SK-N-SH (cell line): Measurements from ENCODE around the gene ZFP64.

Experiments
- GATA2 ChIP-seq: sonication (generic); formaldehyde crosslinking; IDR thresholded peaks from 2 replicates; pipeline ENCODE4 v1.5.0; 2020; ENCODE audit warnings: mild to moderate bottlenecking, missing genetic modification reagents
- TAF1 ChIP-seq: IDR thresholded peaks from 2 replicates; pipeline ENCODE4 v1.6.1; 2012; ENCODE audit warnings: low read depth, mild to moderate bottlenecking, low read length, moderate library complexity, borderline replicate concordance
- YY1 ChIP-seq: IDR thresholded peaks from 2 replicates; pipeline ENCODE4 v1.4.0; 2012; ENCODE audit warnings: low read depth, mild to moderate bottlenecking
- TF ChIP-seq, protein P1 (sequence below): fragments of 200-600 bp; sonication (generic); IDR thresholded peaks from 2 replicates; pipeline ENCODE4 v1.6.1; 2017; ENCODE audit warnings: antibody characterized with exemption, mild to moderate bottlenecking, moderate library complexity

- TF ChIP-seq GATA2 (CRISPR knock-in tag), result no peak
- TF ChIP-seq, protein P1, sequence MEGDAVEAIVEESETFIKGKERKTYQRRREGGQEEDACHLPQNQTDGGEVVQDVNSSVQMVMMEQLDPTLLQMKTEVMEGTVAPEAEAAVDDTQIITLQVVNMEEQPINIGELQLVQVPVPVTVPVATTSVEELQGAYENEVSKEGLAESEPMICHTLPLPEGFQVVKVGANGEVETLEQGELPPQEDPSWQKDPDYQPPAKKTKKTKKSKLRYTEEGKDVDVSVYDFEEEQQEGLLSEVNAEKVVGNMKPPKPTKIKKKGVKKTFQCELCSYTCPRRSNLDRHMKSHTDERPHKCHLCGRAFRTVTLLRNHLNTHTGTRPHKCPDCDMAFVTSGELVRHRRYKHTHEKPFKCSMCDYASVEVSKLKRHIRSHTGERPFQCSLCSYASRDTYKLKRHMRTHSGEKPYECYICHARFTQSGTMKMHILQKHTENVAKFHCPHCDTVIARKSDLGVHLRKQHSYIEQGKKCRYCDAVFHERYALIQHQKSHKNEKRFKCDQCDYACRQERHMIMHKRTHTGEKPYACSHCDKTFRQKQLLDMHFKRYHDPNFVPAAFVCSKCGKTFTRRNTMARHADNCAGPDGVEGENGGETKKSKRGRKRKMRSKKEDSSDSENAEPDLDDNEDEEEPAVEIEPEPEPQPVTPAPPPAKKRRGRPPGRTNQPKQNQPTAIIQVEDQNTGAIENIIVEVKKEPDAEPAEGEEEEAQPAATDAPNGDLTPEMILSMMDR, result no peak
- no peak for TF ChIP-seq TAF1
- no peak for TF ChIP-seq YY1
These were observed 37.0 kb downstream of the ZFP64 start for GRCh38 chr20:52154575-52154974.
